GM21576 (cell line): ENCODE measurements around the gene FGD5.

Experiments used
- ATAC-seq: cut with Tn5 transposase; IDR thresholded peaks from one replicate; pipeline ENCODE4 v1.9.1; 2021; ENCODE audit warnings: mild to moderate bottlenecking, moderate library complexity; ENCODE audit not compliant: unreplicated experiment

Gene FGD5

DNA sequence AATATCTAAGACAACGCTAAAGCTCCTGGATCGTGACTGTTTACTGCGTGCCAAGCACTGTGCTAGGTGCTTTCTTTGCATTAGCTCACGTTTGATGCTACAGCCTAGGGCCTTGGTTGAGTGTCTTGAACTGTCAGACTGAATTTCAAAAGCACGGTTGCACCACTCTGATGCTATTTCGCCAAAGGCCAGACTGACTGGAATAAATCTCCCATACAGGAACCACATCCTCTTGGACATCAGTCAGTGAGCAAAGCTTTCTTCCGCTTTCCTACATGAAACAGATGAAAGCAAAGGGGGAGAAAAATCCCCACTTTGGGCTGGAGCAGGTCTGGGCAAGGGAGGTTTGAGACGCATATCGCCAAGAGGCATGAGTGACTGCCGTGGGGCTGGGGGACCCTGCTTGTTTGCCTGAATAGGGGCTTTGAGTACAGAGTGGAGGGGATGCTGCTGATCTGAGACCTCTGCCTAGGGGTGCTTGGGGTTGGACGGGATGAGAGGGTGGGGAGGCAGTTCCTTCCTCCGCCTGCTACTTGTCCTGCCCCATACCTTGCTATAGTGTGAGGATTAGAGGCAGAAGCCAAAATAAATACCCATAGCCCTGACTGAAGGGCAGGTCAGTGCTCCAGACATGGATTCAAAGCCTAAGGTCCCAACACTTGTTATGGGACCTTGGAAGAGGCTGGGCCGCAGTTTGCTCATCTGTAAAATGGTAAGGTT, 5.3 kb downstream of the FGD5 start:
- no peak for ATAC-seq

- no peak for ATAC-seq
Observed at GRCh38 chr3:14824646-14825045, 5.9 kb downstream of the FGD5 start.

GRCh38 chr3:14826069-14826468, 7.3 kb downstream of the FGD5 start:
- ATAC-seq: no peak

DNA sequence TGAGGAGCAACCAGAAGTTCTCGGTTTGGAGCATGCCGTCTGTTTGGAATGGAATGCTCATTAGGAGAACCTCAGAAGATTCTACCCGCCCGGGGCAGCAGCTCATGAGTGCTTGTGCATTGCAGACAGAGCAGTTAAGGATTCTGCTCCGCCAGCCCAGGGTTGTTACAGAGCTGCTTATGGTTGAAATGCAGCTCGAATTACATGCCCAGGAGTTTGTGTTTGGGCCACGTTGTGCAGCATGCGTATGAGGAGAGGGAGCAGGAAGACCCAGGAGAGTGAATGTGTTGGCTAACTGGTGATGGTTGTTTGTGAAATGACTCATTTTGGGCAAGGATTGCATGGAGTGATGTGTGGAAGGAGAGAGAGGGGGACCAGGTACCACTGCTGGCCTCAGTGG, 9.0 kb downstream of the FGD5 start:
- ATAC-seq: no peak

- no peak for ATAC-seq
Observed at GRCh38 chr3:14829811-14830210, 11.0 kb downstream of the FGD5 start.

DNA sequence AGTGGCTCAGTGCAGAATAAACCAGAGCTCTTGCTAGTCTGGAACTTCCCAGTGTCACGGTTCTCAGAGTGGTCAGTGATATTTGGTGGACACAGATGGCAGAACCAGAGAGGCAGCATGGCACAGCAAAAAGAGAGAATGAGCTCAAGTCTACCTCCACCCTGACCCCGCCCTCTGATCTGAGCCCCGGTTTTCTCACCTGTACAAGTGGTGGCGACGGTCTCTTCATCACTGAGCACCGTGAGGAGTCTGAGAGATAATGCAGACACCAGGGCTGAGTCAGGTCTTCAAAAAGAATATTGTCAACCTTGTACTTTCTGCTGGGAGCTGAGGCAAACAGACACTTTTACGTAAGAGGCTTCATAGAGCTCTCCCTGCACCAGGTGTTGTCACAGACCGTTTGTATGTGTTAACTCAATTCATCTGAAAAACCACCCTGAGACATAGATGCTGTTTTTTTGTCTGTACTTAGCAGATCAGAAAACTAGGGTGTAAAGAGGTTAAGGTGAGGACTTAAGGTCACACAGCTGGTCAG, 13.2 kb downstream of the FGD5 start:
- no peak for ATAC-seq

GRCh38 chr3:14832975-14833722, 14.4 kb downstream of the FGD5 start:
- ATAC-seq: no peak

DNA sequence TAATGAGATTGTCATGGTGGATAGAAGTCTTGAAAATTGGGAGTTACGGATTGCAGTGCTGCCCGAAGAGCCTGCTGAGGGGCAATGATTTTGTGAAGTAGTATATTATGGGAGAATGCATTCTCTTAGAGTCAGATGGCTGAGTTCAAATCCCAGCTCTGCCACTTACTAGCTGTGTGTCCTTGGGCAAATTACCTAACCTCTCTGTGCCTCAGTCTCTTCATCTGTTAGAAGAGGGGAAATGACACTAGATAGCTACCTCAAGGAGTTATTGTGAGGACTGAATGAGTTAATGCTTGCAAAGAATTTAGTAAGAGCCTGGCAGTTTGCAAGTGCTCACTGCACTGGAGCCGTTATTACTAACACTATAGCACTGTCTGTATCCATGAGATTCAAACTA, 15.4 kb downstream of the FGD5 start:
- no peak for ATAC-seq

DNA sequence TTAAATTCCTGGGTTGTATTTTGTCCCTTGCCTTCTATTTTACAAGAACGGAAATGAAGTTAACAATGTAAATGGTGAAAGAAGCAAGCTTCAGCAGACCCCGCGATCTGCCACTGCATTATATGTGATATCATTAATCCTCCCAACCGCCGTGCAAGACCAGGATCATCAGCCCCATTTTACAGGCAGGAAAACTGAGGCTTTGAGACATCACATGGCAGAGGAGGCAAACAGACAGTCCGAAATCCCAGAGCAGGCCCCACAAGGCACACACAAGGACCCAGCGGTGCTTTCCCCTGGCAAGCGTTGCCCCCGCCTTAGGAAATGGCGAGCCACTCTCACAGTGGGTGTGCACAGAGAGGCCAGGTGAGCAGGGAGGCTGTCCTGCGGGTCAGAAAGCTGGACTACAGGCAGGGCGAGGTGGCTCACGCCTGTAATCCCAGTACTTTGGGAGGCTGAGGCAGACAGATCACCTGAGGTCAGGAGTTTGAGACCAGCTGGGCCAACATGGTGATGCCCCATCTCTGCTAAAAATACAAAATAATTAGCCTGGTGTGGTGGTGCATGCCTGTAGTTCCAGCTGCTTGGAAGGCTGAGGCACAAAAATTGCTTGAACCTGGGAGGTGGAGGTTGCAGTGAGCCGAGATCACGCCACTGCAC, 16.2 kb downstream of the FGD5 start:
- ATAC-seq: no peak

- no peak for ATAC-seq
Observed at GRCh38 chr3:14836049-14836468, 17.3 kb downstream of the FGD5 start.

- ATAC-seq: no peak
Observed at GRCh38 chr3:14837186-14837877, 18.6 kb downstream of the FGD5 start.

DNA sequence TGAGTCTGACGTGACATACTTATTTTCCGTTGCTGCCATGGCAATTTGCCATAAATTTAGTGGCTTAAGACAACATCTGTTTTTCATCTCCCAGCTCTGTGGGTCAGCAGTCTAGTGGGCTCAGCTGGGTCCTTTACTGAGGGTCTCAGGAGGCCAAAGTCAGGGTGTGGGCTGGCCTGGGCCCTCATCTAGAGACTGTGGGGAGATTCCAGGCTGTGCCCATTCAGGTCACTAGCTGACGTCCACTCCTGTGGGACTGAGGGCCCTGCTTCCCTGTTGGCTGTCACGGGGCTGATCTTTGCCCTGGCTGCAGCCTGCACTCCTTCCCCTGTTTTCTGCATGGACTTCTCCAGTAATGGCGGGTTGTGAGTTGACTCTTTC, 19.1 kb downstream of the FGD5 start:
- ATAC-seq: no peak

DNA sequence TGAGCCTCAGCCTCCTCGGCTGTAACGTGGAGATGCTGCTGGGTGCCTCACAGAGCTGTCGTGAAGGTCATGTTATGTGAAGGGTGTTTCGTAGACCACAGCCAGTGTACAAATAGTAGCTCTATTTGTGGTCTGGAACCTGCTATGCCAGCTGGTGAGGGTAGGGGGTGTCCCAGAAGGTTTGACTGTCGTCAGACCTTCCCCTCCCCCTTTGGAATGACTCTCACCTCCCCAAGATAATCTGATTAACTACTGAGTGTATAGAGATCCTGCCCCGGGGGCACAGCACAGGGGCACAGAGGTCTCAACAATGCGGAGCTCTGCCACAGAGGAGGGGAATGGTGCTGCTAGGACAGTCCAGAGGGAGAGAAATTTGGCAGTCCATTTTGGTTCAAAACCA, 20.5 kb downstream of the FGD5 start:
- ATAC-seq: no peak

DNA sequence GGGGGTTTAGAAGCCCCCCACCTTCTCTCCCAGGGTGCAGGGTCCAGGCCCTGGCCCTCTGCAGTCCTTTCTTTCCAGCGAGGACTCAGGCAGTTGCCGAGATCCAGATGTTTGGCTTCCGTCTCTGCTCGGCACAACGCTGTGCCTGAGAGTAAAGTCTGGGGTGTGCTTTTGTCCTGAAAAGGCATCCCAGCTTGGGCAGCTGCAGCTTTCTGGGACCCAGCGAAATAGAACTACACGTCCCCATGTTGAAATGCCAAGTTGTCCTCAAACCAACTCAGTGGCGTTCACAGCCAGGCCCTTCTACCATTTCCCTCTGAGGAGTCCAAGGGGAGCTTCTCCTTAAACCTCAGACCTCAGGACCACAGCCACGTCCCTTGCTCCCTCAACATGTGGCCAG, 23.1 kb downstream of the FGD5 start:
- no peak for ATAC-seq

DNA sequence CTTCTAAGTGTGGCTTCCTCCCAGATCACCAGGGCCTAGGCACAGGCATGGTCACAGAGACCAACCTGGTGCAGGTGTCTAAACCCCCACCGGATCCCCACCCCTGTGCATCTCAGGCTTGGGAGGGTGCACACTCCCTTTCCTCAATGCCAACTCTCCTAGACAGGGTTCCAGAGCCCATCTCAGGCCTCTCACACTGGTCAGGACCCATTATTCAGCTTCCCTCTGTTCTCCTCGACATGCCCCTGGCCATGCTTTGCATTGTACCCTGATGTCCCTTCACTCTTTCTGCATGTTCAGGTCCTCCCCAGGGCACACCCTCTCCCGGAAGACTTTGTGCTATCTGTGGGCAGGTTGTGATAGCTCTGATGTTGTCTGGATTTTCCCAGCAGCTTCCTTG, 23.5 kb downstream of the FGD5 start:
- ATAC-seq: no peak

GRCh38 chr3:14843321-14843720, 24.6 kb downstream of the FGD5 start:
- ATAC-seq: no peak

DNA sequence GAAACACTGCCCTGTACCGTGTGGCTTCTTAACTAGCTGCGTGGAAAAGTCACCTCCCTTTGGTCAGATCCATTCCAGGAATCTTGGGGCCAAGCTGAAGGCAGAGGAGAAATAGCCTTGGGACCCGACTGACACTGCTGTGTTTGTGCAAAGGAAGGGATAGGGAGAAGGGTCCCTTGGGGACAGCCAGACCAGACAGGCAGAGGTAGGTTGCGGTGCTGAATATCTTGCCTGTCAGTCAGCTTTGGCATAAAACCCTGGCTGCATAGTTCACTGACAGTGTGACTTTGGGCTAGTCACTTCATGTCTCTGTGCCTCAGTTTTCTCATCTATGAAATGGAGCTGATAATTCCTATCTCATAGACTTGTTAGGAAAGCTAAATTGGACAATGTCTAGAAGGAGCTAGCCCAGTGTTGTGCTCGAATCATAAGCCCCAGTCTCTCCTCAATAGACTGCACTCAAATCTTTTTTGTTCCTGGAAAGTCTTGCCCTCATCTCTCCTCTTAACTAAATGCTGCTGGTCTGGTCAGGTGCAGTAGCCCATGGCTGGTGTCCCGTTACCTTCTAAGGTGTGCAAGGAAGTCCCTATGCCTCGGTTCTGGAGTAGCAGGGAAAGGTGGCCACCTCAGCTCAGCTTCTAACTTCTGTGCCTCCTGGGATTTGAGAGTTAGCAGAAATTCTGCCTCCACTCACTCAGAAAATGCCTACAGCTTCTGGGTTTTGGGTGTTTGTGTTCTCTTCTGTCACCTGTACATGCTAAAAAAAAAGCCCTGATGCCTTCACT, 25.8 kb downstream of the FGD5 start:
- ATAC-seq: no peak

DNA sequence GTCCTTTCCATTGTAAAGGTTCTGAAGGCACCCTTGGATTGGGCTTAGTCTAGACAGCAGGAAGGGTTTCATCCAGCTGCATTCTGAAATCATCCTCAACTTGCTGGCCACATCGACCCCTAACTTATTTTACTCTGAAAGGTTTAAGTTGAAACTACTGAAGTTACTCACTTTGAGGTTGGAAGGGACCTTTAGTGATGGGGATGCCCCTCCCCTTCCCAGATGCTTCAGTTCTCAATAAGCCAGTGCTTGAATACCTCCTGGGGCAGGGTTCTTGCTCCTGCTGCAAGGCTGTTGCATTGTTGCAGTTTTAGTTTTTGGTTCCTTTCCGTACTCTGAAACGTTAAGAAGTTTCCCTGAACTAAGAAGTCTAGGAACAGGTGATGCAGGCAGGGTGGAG, 26.4 kb downstream of the FGD5 start:
- ATAC-seq: no peak

DNA sequence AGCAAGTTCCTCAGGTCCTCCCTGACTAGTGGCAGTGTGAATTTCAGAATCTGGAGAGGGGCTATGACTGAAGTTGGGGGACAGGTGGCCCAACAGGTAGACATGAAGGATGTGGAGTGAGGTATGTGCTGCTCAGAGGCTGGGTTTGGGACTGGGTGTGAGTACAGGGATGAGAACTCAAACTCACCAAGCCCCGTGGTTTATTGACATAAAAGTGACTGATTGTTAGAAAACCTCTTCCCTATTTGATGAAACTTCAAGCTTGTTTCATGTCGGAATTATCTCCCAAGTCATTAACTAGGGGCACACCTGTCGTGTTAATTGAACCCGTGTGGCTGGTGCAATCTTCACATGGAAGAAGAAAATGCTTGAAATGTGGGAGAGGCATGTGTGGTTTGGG, 27.1 kb downstream of the FGD5 start:
- ATAC-seq: no peak

GRCh38 chr3:14846226-14846880, 27.6 kb downstream of the FGD5 start:
- ATAC-seq: no peak
